GM21723 (cell line): ENCODE measurements around the gene GABRD.

ENCODE experiments used
- ATAC-seq: cut with Tn5 transposase; IDR thresholded peaks from one replicate; pipeline ENCODE4 v1.9.1; 2021; ENCODE audit warnings: mild to moderate bottlenecking, moderate library complexity; ENCODE audit not compliant: unreplicated experiment

GABRD gene

GRCh38 chr1:1985375-1986050 is 33.6 kb upstream of the GABRD start:
- no peak for ATAC-seq

- ATAC-seq, result no peak
These were observed 32.5 kb upstream of the GABRD start for GRCh38 chr1:1986451-1987141.

GRCh38 chr1:1987142-1987510 is 32.0 kb upstream of the GABRD start:
- ATAC-seq, result no peak

GRCh38 chr1:1988061-1988945 is 30.8 kb upstream of the GABRD start:
- no peak for ATAC-seq

GRCh38 chr1:1989102-1989542 is 30.0 kb upstream of the GABRD start:
- no peak for ATAC-seq

GRCh38 chr1:1989789-1990188 is 29.4 kb upstream of the GABRD start:
- ATAC-seq, result no peak

- no peak for ATAC-seq
These were observed 28.9 kb upstream of the GABRD start for GRCh38 chr1:1990222-1990621.

GRCh38 chr1:1994536-1994935 is 24.6 kb upstream of the GABRD start:
- ATAC-seq, result no peak

- no peak for ATAC-seq
These were observed 22.9 kb upstream of the GABRD start for GRCh38 chr1:1996207-1996651.

- ATAC-seq, result no peak
These were observed 21.6 kb upstream of the GABRD start for GRCh38 chr1:1997576-1997975.

- no peak for ATAC-seq
These were observed 18.7 kb upstream of the GABRD start for GRCh38 chr1:2000432-2000831.

- no peak for ATAC-seq
These were observed 18.3 kb upstream of the GABRD start for GRCh38 chr1:2000850-2001249.

- no peak for ATAC-seq
These were observed 17.3 kb upstream of the GABRD start for GRCh38 chr1:2001773-2002411.

- ATAC-seq, result no peak
These were observed 15.5 kb upstream of the GABRD start, which contains the start of gene CFAP74 for GRCh38 chr1:2003541-2004131. Gene CFAP74, minus strand, starts transcription at chr1:2003786. Its CDS starts 12,830 bp downstream, at chr1:1990956.

- ATAC-seq, result no peak
These were observed 14.3 kb upstream of the GABRD start for GRCh38 chr1:2004856-2005255.

GRCh38 chr1:2009101-2010053 is 9.8 kb upstream of the GABRD start:
- ATAC-seq, result no peak

GRCh38 chr1:2014181-2014580 is 5.0 kb upstream of the GABRD start:
- ATAC-seq, result no peak

GRCh38 chr1:2014741-2015735 is 4.1 kb upstream of the GABRD start:
- ATAC-seq, result no peak
